PC-9 (cell line): ENCODE measurements around the gene SHF.

Source experiments
- EZH2 ChIP-seq: fragments of 200-600 bp; sonication (generic); IDR thresholded peaks from 2 replicates; pipeline ENCODE4 v1.8.0; 2017; ENCODE audit warnings: antibody characterized with exemption, low read depth
- TF ChIP-seq, protein P1 (sequence below): fragments of 200-600 bp; sonication (generic); conservative IDR thresholded peaks from 2 replicates; pipeline ENCODE4 v1.6.1; 2017; ENCODE audit warnings: mixed run types, antibody characterized with exemption, mild to moderate bottlenecking, moderate library complexity

DNA sequence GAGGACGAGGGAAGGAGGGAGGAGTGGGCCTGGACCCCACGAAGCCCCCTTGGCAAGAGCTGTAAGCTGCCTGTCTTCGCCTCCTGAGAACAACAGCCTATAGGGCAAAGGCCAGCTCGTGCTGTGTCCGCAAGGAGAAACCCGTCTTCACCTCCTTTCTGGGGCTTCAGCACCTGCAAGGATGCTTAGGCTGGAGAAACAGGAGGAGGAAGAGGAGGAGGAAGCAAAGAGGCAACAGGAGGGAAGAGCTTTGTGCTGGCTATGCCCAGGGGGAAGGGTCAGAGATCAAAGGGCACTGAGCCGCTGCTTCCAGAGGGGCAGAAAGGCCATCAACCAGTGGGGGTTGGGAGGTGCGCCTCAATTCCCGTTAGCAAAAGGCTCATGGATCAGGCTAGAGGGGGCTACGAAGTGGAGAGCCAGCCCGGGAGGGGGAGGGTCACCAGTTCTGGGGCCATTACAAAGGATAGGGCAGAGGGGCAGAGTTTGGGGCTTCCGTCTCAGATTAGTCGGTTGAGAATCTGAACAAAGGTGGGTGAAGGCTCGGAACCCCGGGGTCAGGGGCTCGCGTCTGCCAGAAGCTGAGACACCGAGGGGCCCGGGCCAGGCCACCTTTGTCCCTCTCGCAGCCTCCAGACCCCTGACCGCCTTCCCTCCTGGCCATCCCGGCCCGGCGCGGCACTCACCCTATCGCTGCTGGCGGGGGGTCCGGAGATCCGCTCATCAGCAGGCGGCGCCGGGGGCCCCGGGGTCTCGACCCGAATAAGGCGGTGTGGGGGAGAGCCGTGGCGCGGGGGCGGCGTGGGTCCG, 792 bp downstream of the SHF start:
- TF ChIP-seq, protein P1, sequence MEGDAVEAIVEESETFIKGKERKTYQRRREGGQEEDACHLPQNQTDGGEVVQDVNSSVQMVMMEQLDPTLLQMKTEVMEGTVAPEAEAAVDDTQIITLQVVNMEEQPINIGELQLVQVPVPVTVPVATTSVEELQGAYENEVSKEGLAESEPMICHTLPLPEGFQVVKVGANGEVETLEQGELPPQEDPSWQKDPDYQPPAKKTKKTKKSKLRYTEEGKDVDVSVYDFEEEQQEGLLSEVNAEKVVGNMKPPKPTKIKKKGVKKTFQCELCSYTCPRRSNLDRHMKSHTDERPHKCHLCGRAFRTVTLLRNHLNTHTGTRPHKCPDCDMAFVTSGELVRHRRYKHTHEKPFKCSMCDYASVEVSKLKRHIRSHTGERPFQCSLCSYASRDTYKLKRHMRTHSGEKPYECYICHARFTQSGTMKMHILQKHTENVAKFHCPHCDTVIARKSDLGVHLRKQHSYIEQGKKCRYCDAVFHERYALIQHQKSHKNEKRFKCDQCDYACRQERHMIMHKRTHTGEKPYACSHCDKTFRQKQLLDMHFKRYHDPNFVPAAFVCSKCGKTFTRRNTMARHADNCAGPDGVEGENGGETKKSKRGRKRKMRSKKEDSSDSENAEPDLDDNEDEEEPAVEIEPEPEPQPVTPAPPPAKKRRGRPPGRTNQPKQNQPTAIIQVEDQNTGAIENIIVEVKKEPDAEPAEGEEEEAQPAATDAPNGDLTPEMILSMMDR = no peak
- no peak for TF ChIP-seq EZH2
